ENCODE data around the gene SH2D7.

The SH2D7 gene

GRCh38 chr15:78088773-78089080 lies 3.6 kb upstream of the SH2D7 start:
- TF ChIP-seq, protein P1, sequence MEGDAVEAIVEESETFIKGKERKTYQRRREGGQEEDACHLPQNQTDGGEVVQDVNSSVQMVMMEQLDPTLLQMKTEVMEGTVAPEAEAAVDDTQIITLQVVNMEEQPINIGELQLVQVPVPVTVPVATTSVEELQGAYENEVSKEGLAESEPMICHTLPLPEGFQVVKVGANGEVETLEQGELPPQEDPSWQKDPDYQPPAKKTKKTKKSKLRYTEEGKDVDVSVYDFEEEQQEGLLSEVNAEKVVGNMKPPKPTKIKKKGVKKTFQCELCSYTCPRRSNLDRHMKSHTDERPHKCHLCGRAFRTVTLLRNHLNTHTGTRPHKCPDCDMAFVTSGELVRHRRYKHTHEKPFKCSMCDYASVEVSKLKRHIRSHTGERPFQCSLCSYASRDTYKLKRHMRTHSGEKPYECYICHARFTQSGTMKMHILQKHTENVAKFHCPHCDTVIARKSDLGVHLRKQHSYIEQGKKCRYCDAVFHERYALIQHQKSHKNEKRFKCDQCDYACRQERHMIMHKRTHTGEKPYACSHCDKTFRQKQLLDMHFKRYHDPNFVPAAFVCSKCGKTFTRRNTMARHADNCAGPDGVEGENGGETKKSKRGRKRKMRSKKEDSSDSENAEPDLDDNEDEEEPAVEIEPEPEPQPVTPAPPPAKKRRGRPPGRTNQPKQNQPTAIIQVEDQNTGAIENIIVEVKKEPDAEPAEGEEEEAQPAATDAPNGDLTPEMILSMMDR (IDR thresholded peaks at IDR 0.05; ENCODE audit: extremely low read depth, insufficient read depth, missing control alignments), result no peak
- no peak for DNase-seq (ENCODE audit: low spot score)
- in situ Hi-C loops (cut with MboI; ENCODE audit: low pct_unique_long_range_greater_than_20kb, low sequenced_read_pairs, unreplicated experiment), result no loop called here

DNA sequence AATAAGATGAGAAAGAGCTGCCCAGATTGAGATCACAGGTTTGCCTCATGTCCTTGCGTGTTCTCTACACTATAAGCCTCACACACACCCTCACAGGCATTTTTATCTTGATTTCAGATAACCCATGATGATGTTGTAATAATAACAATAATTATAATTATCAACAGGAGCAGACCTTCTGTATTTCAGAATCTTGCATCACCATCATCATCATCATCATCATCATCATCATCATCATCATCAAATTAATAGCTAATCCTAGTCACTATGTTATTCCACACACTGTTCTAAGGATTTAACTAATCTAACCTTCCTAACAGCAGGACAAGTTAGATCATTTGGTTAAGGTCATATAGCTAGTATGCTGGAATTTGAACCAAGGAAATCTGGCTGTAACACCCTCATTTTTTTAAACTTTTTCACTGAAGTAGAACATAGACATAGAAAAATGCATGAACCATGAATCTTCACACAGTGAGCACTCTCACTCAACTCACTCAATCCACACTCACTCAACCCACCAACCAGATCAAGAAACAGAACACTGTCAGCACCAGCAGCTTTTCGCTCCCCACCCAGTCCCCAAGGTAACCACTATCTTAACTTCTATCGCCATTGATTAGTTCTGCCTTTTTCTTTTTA lies 1.8 kb upstream of the SH2D7 start:
- DNase-seq (ENCODE audit: low spot score), result no peak
- in situ Hi-C loops (cut with MboI; ENCODE audit: low pct_unique_long_range_greater_than_20kb, low sequenced_read_pairs, unreplicated experiment), result loop anchor here (10.0 kb wide), 1 partner anchor 86 kb away; no protein-coding TSS in a partner anchor
- TF ChIP-seq, protein P1 (IDR thresholded peaks at IDR 0.05; ENCODE audit: extremely low read depth, insufficient read depth, missing control alignments), result no peak

DNA sequence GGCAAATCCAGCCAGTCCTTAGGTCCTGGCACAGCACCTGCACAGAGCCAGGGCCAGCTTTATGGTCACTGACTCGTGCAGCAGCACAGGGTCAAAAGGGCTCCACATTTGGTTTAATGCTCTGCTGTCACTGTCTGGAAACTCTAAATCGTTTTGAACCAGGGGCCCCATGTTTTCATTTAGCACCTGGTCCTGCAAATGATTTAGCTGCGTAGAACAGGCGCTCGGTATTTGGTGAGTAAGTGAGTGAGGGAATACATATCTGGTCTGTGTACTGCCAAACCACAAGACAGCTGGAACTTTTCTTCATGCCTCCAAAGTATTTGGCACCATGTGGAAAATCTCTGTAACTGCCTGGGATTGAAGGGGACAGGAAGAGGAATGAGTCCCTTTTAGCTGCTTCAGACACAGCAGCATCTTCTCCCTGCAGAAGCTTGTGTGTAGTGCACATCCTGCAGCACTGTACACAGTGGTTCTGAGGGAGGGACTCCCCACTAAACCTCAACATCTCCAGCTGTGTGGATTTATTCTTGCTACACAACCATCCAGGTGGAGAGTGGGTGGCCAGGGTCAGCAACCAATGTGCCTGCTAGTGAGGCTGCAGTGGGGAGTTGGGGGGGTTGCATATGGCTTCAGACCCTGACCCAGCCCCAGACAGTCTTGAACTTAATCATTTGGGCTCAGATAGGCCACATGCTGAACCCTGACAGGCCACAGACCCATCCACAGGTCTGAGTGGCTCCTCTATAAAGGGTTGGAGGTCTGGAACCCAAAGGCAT lies 1.1 kb downstream of the SH2D7 start:
- in situ Hi-C loops (cut with MboI; ENCODE audit: low pct_unique_long_range_greater_than_20kb, low sequenced_read_pairs, unreplicated experiment), result loop anchor here (10.0 kb wide), 1 partner anchor 89 kb away; no protein-coding TSS in a partner anchor
- no peak for DNase-seq (ENCODE audit: low spot score)
- TF ChIP-seq, protein P1 (IDR thresholded peaks at IDR 0.05; ENCODE audit: extremely low read depth, insufficient read depth, missing control alignments), result no peak

- in situ Hi-C loops (cut with MboI; ENCODE audit: low pct_unique_long_range_greater_than_20kb, low sequenced_read_pairs, unreplicated experiment), result loop anchor here (10.0 kb wide), 1 partner anchor 93 kb away; no protein-coding TSS in a partner anchor
- TF ChIP-seq, protein P1 (IDR thresholded peaks at IDR 0.05; ENCODE audit: extremely low read depth, insufficient read depth, missing control alignments), result no peak
- DNase-seq (ENCODE audit: low spot score), result no peak
These were observed 5.3 kb downstream of the SH2D7 start for GRCh38 chr15:78097667-78098066.

DNA sequence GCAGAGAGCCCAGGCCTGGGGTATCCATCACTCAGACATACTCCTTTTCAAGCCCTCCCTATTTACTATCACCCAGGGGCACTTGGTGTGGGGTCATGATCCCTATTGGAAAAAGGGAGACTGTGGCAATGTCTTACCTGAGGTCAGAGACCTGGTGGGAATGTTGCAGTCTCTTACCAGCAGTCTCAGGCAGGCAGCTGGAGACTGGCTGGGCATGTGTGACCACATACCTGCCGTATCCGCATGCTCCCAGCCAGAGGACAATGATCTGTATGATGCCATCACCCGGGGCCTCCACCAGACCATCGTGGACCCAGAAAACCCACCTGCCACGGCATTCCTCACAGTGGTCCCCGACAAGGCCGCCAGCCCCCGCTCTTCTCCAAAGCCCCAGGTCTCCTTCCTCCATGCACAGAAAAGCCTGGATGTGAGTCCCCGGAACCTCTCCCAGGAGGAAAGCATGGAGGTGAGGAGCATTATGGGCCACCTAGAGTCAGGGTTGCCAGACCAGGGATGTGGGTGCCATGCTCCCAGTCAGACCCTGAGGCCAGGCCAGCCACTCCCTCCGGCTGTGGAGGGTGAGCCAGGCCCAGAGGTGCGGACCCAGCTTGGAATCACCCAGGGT lies 5.9 kb downstream of the SH2D7 start:
- TF ChIP-seq, protein P1 (IDR thresholded peaks at IDR 0.05; ENCODE audit: extremely low read depth, insufficient read depth, missing control alignments), result no peak
- in situ Hi-C loops (cut with MboI; ENCODE audit: low pct_unique_long_range_greater_than_20kb, low sequenced_read_pairs, unreplicated experiment), result loop anchor here (10.0 kb wide), 1 partner anchor 93 kb away; no protein-coding TSS in a partner anchor
- DNase-seq (ENCODE audit: low spot score), result no peak

GRCh38 chr15:78100886-78101285 lies 8.5 kb downstream of the SH2D7 start:
- DNase-seq (ENCODE audit: low spot score), result no peak
- in situ Hi-C loops (cut with MboI; ENCODE audit: low pct_unique_long_range_greater_than_20kb, low sequenced_read_pairs, unreplicated experiment), result no loop called here
- TF ChIP-seq, protein P1 (IDR thresholded peaks at IDR 0.05; ENCODE audit: extremely low read depth, insufficient read depth, missing control alignments), result no peak
